HG03558 (cell line): ENCODE measurements around the gene PARD3.

Experiments used
- ATAC-seq: cut with Tn5 transposase; IDR thresholded peaks from one replicate; pipeline ENCODE4 v1.9.1; 2021; ENCODE audit warnings: moderate number of reproducible peaks; ENCODE audit not compliant: unreplicated experiment; ENCODE audit errors: extremely low read depth

PARD3 gene

GRCh38 chr10:34111179-34111578, 703.9 kb downstream of the PARD3 start:
- ATAC-seq, result no peak

GRCh38 chr10:34109952-34110702, 705.0 kb downstream of the PARD3 start:
- ATAC-seq, result no peak

- ATAC-seq, result no peak
Measured at GRCh38 chr10:34109495-34109894, 705.6 kb downstream of the PARD3 start.

GRCh38 chr10:34107626-34108516, 707.2 kb downstream of the PARD3 start:
- ATAC-seq, result no peak

- no peak for ATAC-seq
Measured at GRCh38 chr10:34106356-34106885, 708.7 kb downstream of the PARD3 start.

GRCh38 chr10:34104829-34105572, 710.1 kb downstream of the PARD3 start:
- no peak for ATAC-seq

GRCh38 chr10:34102893-34103506, 712.1 kb downstream of the PARD3 start:
- no peak for ATAC-seq

- ATAC-seq, result no peak
Measured at GRCh38 chr10:34102237-34102673, 712.8 kb downstream of the PARD3 start.

- no peak for ATAC-seq
Measured at GRCh38 chr10:34101001-34101400, 714.1 kb downstream of the PARD3 start.

- ATAC-seq, result no peak
Measured at GRCh38 chr10:34098821-34099567, 716.1 kb downstream of the PARD3 start.

GRCh38 chr10:34097682-34098081, 717.4 kb downstream of the PARD3 start:
- ATAC-seq, result no peak

GRCh38 chr10:34094961-34095360, 720.1 kb downstream of the PARD3 start:
- ATAC-seq, result no peak

- no peak for ATAC-seq
Measured at GRCh38 chr10:34094146-34094696, 720.9 kb downstream of the PARD3 start.

GRCh38 chr10:34092891-34093290, 722.2 kb downstream of the PARD3 start:
- no peak for ATAC-seq

GRCh38 chr10:34091635-34092195, 723.4 kb downstream of the PARD3 start:
- no peak for ATAC-seq

- ATAC-seq, result no peak
Measured at GRCh38 chr10:34089253-34089652, 725.8 kb downstream of the PARD3 start.

- ATAC-seq, result no peak
Measured at GRCh38 chr10:34088208-34088794, 726.8 kb downstream of the PARD3 start.

- ATAC-seq, result no peak
Measured at GRCh38 chr10:34087095-34087418, 728.0 kb downstream of the PARD3 start.
